BJ (cell line): Measurements from ENCODE around the gene PTPRE. TPM values are rescaled to one million over a fixed set of nuclear protein-coding genes. Genes with fewer than 3 reads are reported as not detected.

Experiments used
- CTCF ChIA-PET: fragments of 350-600 bp; formaldehyde crosslinking; extraction: SDS; loops from one replicate; lab custom pipeline; 2021; ENCODE audit warnings: antibody characterized with exemption, inconsistent platforms; lab: Yijun Ruan, JAX
- POLR2A ChIA-PET: fragments of 300-600 bp; sonication (Branson Sonifier 250); formaldehyde crosslinking; extraction: SDS; loops from one replicate; lab custom pipeline; 2021; ENCODE audit warnings: antibody characterized with exemption; lab: Charles Lee
- DNase-seq: peaks from one replicate; pipeline ENCODE4 v3.0.0-alpha.2; 2011; ENCODE audit warnings: low read depth
- H3K27me3 ChIP-seq: 2 replicates; pipeline ENCODE4 v1.6.0; 2011; ENCODE audit warnings: low read length; ENCODE audit not compliant: control insufficient read depth, insufficient read depth
- H3K36me3 ChIP-seq: 2 replicates; pipeline ENCODE4 v1.5.1; 2011; ENCODE audit warnings: low read length; ENCODE audit not compliant: control insufficient read depth, insufficient read depth
- H3K4me3 ChIP-seq: 2 replicates; pipeline ENCODE4 v1.5.1; 2011; ENCODE audit warnings: low read depth, mild to moderate bottlenecking, control low read depth, low read length
- polyA plus RNA-seq: library from polyadenylated mRNA; depleted of rRNA; stranded (reverse); fragments of >200 nt; gene quantifications from 2 replicates; pipeline ENCODE4 v1.2.3, GENCODE V29; 2011
- TF ChIP-seq, protein P1 (sequence below): IDR thresholded peaks from 2 replicates; pipeline ENCODE4 v1.5.1; 2011; ENCODE audit warnings: low read depth, mild to moderate bottlenecking, control low read depth, inconsistent platforms, low read length, moderate library complexity; ENCODE audit not compliant: insufficient read depth

The PTPRE gene
- polyA plus RNA-seq, 1 experiment: 0.09 TPM

- TF ChIP-seq, protein P1, sequence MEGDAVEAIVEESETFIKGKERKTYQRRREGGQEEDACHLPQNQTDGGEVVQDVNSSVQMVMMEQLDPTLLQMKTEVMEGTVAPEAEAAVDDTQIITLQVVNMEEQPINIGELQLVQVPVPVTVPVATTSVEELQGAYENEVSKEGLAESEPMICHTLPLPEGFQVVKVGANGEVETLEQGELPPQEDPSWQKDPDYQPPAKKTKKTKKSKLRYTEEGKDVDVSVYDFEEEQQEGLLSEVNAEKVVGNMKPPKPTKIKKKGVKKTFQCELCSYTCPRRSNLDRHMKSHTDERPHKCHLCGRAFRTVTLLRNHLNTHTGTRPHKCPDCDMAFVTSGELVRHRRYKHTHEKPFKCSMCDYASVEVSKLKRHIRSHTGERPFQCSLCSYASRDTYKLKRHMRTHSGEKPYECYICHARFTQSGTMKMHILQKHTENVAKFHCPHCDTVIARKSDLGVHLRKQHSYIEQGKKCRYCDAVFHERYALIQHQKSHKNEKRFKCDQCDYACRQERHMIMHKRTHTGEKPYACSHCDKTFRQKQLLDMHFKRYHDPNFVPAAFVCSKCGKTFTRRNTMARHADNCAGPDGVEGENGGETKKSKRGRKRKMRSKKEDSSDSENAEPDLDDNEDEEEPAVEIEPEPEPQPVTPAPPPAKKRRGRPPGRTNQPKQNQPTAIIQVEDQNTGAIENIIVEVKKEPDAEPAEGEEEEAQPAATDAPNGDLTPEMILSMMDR: no peak
- ChIA-PET CTCF (interaction anchor here (0.6 to 4.2 kb wide), 4 partner anchors 9 to 1204 kb away, joined by 3 to 29 read pairs (median 12); no protein-coding TSS in a partner anchor), POLR2A (no interaction called here)
- Histone ChIP-seq H3K4me3 (no peak overlapping the region), H3K36me3 (no peaks in the 10 kb centered on the region), H3K27me3 (no peaks in the 10 kb centered on the region)
- DNase-seq: no peak
Observed at GRCh38 chr10:128061306-128062300, 154.7 kb downstream of the PTPRE start.

DNA sequence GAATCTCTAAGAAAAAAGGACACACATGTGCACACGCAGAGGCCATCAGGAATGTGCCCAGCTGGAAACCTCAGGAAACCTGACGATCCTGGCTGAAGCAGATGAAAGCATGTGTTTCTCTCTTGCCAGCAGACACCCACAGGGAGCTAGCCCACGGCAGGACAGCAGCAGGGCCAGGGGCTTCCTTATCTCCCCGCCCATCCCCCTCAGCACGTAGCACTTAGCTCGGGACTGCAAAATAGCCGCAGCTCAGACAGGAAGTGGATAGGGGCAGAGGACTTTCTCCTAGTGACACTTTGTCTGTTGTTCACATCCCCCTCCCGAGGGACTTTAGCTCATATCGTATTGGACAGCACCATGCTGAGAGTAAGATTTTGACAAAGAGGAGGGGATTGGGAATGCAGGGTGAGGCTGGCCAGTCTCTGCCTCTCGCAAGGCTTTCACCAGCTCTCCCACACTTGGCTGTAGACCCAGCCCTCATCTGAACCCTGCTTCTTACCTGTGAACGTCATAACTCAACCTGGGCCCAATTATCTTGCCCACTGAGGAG lies 155.5 kb downstream of the PTPRE start:
- Histone ChIP-seq H3K4me3 (no peak overlapping the region), H3K36me3 (no peaks in the 10 kb centered on the region), H3K27me3 (no peaks in the 10 kb centered on the region)
- POLR2A ChIA-PET: no interaction called here
- DNase-seq: no peak
- TF ChIP-seq, protein P1: no peak
- CTCF ChIA-PET: interaction anchor here (0.6 to 4.2 kb wide), 4 partner anchors 8 to 1205 kb away, joined by 3 to 29 read pairs (median 12); no protein-coding TSS in a partner anchor

DNA sequence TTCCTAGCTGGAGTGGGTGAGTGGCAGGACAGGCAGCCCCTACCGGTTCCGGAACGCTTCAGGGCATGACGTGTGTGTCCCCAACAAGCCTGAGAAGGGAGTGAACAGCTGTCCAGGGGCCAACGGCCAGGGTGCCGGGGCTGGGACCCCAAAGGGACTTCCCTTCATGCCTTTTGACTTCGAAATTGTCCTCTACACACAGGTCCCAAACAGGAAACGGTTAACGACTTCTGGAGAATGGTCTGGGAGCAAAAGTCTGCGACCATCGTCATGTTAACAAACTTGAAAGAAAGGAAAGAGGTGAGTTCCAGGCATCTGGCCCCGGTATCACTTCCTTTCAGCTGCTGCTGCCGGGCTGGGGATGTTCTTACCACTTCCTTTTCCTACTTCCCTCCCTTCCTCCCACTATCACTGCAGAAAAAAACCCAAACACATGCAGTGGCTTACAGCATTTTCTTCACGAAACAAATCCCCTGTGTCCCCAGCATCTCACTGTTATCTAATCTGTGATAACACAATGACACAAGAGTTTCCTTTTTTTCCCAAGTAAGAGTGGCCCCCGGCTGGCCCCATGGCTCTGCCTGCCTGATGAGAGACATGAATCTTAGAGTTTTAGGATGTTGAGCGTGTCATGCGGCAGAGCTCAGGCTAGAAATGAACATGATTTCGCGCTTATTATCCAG lies 156.1 kb downstream of the PTPRE start:
- CTCF ChIA-PET: interaction anchor here (1.3 to 3.7 kb wide), 6 partner anchors 12 to 156 kb away, joined by 3 to 29 read pairs (median 4); partner anchors contain the start of gene PTPRE
- Histone ChIP-seq H3K27me3 (no peaks in the 10 kb centered on the region), H3K4me3 (no peak overlapping the region), H3K36me3 (no peaks in the 10 kb centered on the region)
- POLR2A ChIA-PET: no interaction called here
- no peak for DNase-seq
- TF ChIP-seq, protein P1: no peak

DNA sequence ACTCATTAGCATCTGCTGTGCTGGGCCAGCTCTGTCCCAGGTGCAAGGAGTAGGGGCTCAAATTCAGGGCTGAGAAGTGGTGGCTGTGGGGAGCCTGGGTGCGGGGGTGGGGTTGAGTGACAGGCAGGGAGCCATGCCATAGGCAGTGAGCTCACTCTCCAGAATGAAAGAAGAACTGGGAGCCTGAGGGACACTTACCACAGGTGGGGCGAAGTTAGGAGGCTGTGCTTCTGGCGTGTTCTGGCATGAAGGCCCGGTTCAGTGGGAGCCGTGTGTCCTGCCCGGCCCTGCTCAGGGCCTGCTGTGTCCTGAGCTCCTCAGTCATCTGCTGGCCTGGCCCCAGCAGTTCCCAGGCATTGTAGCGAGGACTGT lies 156.8 kb downstream of the PTPRE start:
- no peak for DNase-seq
- ChIA-PET CTCF (interaction anchor here (1.3 to 3.7 kb wide), 5 partner anchors 13 to 157 kb away, joined by 3 to 29 read pairs (median 4); partner anchors contain the start of gene PTPRE), POLR2A (no interaction called here)
- no peaks in the 10 kb centered on the region for H3K27me3 ChIP-seq
- TF ChIP-seq, protein P1: no peak
- H3K36me3 ChIP-seq: no peaks in the 10 kb centered on the region
- H3K4me3 ChIP-seq: no peak overlapping the region
